Neuronal stem cell (in vitro differentiated cells): ENCODE measurements around the gene KAZN.

Experiments
- DNase-seq: peaks from one replicate; pipeline ENCODE4 v3.0.0-alpha.2; 2013; ENCODE audit warnings: low spot score
- H2AFZ ChIP-seq: one replicate; pipeline ENCODE4 v1.6.1; 2013; ENCODE audit warnings: mild to moderate bottlenecking, low read length, inconsistent platforms
- H2AK5ac ChIP-seq: 2 replicates; pipeline ENCODE4 v1.6.1; 2013; ENCODE audit warnings: low read depth, mild to moderate bottlenecking, inconsistent platforms, low read length, moderate library complexity, mixed read lengths
- H2BK120ac ChIP-seq: 2 replicates; pipeline ENCODE4 v1.6.1; 2013; ENCODE audit warnings: low read depth, mild to moderate bottlenecking, inconsistent platforms, low read length, moderate library complexity, mixed read lengths
- H2BK12ac ChIP-seq: one replicate; pipeline ENCODE4 v1.6.1; 2013; ENCODE audit warnings: low read length, inconsistent platforms
- H2BK15ac ChIP-seq: 2 replicates; pipeline ENCODE4 v1.6.1; 2013; ENCODE audit warnings: mild to moderate bottlenecking, low read length, inconsistent platforms, mixed read lengths
- H2BK5ac ChIP-seq: one replicate; pipeline ENCODE4 v1.6.1; 2013; ENCODE audit warnings: inconsistent platforms, mild to moderate bottlenecking, low read length, moderate library complexity
- H3K14ac ChIP-seq: one replicate; pipeline ENCODE4 v1.6.1; 2013; ENCODE audit warnings: low read length, inconsistent platforms
- H3K18ac ChIP-seq: 2 replicates; pipeline ENCODE4 v1.6.1; 2013; ENCODE audit warnings: low read length, inconsistent platforms
- H3K23ac ChIP-seq: 2 replicates; pipeline ENCODE4 v1.6.1; 2013; ENCODE audit warnings: low read depth, mild to moderate bottlenecking, mixed read lengths, low read length, inconsistent platforms; ENCODE audit not compliant: poor library complexity
- H3K27ac ChIP-seq: replicated peaks from 3 replicates; pipeline ENCODE4 v1.5.1; 2013; ENCODE audit warnings: low read length, inconsistent platforms
- H3K27me3 ChIP-seq, 3 experiments: 2 replicates each; pipeline ENCODE4 v1.6.1; 2013; ENCODE audit warnings: low read length in 3 of 3, mild to moderate bottlenecking in 2 of 3, inconsistent platforms in 1 of 3, low read depth in 1 of 3, mixed read lengths in 1 of 3, moderate library complexity in 1 of 3; ENCODE audit not compliant: control insufficient read depth in 3 of 3, insufficient read depth in 3 of 3
- H3K36me3 ChIP-seq, 2 donors: replicated peaks in 1 of 2; 2 replicates each; pipeline ENCODE4 v1.6.1; 2013; ENCODE audit warnings: low read length in 2 of 2; ENCODE audit not compliant: control insufficient read depth in 2 of 2, insufficient read depth in 2 of 2
- H3K4ac ChIP-seq: 2 replicates; pipeline ENCODE4 v1.6.1; 2013; ENCODE audit warnings: inconsistent platforms, mild to moderate bottlenecking, low read length, moderate library complexity
- H3K4me1 ChIP-seq, 2 donors: 1 replicate in 1 of 2; 2 replicates in 1 of 2; pipeline ENCODE4 v1.6.1; 2013; ENCODE audit warnings: low read length in 2 of 2, low read depth in 1 of 2; ENCODE audit not compliant: control insufficient read depth in 2 of 2, insufficient read depth in 1 of 2
- H3K4me2 ChIP-seq: one replicate; pipeline ENCODE4 v1.6.1; 2013; ENCODE audit warnings: mild to moderate bottlenecking, low read length, inconsistent platforms; ENCODE audit not compliant: insufficient read depth, poor library complexity, severe bottlenecking
- H3K4me3 ChIP-seq, 2 donors: 2 replicates each; pipeline ENCODE4 v1.5.1; 2013; ENCODE audit warnings: low read length in 2 of 2, mild to moderate bottlenecking in 2 of 2, inconsistent platforms in 1 of 2, moderate library complexity in 1 of 2
- H3K79me1 ChIP-seq: one replicate; pipeline ENCODE4 v1.6.1; 2013; ENCODE audit warnings: low read depth, mild to moderate bottlenecking, inconsistent platforms, low read length, moderate library complexity
- H3K9ac ChIP-seq: one replicate; pipeline ENCODE4 v1.6.1; 2013; ENCODE audit warnings: mild to moderate bottlenecking, low read depth, low read length, inconsistent platforms; ENCODE audit not compliant: poor library complexity
- H3K9me3 ChIP-seq, 2 donors: replicated peaks in 1 of 2; 2 replicates each; pipeline versions ENCODE3 to v1.6.1; 2013; ENCODE audit warnings: low read length in 2 of 2, mild to moderate bottlenecking in 2 of 2, inconsistent platforms in 1 of 2, low read depth in 1 of 2, mixed read lengths in 1 of 2, moderate library complexity in 1 of 2; ENCODE audit not compliant: control insufficient read depth in 2 of 2, insufficient read depth in 1 of 2
- H4K8ac ChIP-seq: one replicate; pipeline ENCODE4 v1.6.1; 2013; ENCODE audit warnings: low read depth, mild to moderate bottlenecking, inconsistent platforms, low read length, moderate library complexity
- H4K91ac ChIP-seq: one replicate; pipeline ENCODE4 v1.6.1; 2013; ENCODE audit warnings: low read length, low read depth, mild to moderate bottlenecking, inconsistent platforms; ENCODE audit not compliant: poor library complexity
- WGBS, 2 donors: extraction: QIAGEN DNeasy Blood & Tissue Kit; methylation state at CpG; one replicate each; pipeline ENCODE4 v1.1.7; 2013; ENCODE audit warnings: missing lambda C conversion rate in 2 of 2, mixed read lengths in 1 of 2; ENCODE audit not compliant: insufficient read length in 2 of 2, insufficient replicate concordance in 1 of 2; ENCODE audit errors: extremely low coverage in 2 of 2; 5-methylcytosine and 5-hydroxymethylcytosine counted together

The KAZN gene

DNA sequence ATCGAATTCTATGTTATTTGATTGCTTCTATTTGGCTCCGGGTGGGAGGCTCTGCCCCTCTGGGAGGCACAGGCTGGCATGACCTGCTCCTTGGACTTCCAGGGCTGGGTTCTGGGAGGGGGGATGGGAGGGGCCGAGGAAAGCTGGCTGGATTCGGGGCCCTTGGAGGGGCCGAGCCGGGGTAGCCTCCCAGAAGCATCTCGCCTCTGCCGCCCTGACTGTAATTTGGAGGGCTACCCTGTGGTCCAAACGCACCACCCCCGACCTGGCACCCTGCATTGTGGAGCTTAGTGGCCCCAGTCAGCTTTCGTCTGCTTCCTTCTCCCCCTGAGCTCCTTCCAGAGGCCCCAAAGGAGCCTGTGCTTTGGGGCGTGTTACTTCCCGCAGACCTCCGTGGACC lies 469.7 kb downstream of the KAZN start:
- H3K4me1 ChIP-seq = no peaks in the 10 kb centered on the region
- no peak overlapping the region for H3K9ac ChIP-seq
- H2BK15ac ChIP-seq = no peak overlapping the region
- no peaks in the 10 kb centered on the region for H3K27me3 ChIP-seq
- H2BK120ac ChIP-seq = no peak overlapping the region
- no peak overlapping the region for H4K8ac ChIP-seq
- no peak overlapping the region for H2BK5ac ChIP-seq
- peaks cover 0 to 2% of the 10 kb centered on the region in 2 donors for H3K9me3 ChIP-seq
- H3K36me3 ChIP-seq = peaks cover 3 to 80% of the 10 kb centered on the region in 2 donors
- H3K4ac ChIP-seq = no peak overlapping the region
- H4K91ac ChIP-seq = peak overlapping the region; percentile 15
- H2AFZ ChIP-seq = no peak overlapping the region
- no peak overlapping the region for H2BK12ac ChIP-seq
- no peak overlapping the region for H3K14ac ChIP-seq
- H3K23ac ChIP-seq = no peak overlapping the region
- H3K27ac ChIP-seq = no peak overlapping the region
- DNase-seq = no peak
- no peak overlapping the region for H3K4me3 ChIP-seq
- H3K18ac ChIP-seq = no peak overlapping the region
- WGBS, 2 donors = no CpG with 5 or more reads among the region's 14 CpGs
- H3K79me1 ChIP-seq = no peaks in the 10 kb centered on the region
- no peak overlapping the region for H3K4me2 ChIP-seq
- no peak overlapping the region for H2AK5ac ChIP-seq

- H3K27me3 ChIP-seq = no peaks in the 10 kb centered on the region
Measured at GRCh38 chr1:15068997-15069396, 470.5 kb downstream of the KAZN start.

DNA sequence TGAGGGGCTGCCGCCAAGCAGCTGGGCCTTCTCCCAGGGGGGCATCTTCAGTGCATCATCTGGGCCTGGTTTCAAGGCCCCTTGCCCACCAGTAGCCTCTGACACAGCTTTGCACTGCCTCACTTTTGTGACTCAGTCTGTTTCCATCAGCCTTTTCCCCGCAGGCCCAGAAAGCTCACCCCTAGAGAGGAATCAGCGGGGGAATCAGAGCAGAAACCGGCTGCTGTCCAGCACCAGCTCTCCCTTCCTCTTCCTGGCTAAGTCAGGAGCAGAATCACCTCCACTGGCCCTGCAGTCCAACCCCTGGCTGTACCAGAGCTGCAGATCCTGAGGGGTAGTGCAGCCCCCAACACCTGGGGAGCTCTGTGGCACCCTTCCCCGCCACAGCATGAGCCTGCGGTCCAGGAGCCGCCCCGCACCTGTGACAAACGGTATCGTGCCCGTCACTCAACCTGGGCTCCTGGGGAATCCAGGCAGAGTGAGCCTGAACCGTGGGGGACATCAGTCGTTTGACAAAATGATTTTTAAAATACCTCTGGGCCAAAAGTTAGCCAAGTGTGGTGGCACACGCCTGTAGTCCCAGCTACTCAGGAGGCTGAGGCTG lies 471.8 kb downstream of the KAZN start:
- H3K23ac ChIP-seq = peak overlapping the region; percentile 66
- no peak overlapping the region for H2BK15ac ChIP-seq
- peaks cover 1 to 59% of the 10 kb centered on the region in 2 donors for H3K36me3 ChIP-seq
- peak overlapping the region; percentile 52 for H2BK12ac ChIP-seq
- H3K79me1 ChIP-seq = no peaks in the 10 kb centered on the region
- no peak overlapping the region for H2BK120ac ChIP-seq
- H3K18ac ChIP-seq = peak overlapping the region; percentile 27
- DNase-seq = no peak
- peaks cover 0 to 2% of the 10 kb centered on the region in 2 donors for H3K9me3 ChIP-seq
- no peak overlapping the region for H3K4me3 ChIP-seq
- no peak overlapping the region for H4K91ac ChIP-seq
- no peak overlapping the region for H3K4ac ChIP-seq
- no peak overlapping the region for H3K9ac ChIP-seq
- no peak overlapping the region for H2BK5ac ChIP-seq
- H2AK5ac ChIP-seq = no peak overlapping the region
- H3K14ac ChIP-seq = no peak overlapping the region
- WGBS, 2 donors = no CpG with 5 or more reads among the region's 14 CpGs
- H3K27ac ChIP-seq = no peak overlapping the region
- H2AFZ ChIP-seq = no peak overlapping the region
- H3K27me3 ChIP-seq = no peaks in the 10 kb centered on the region
- H3K4me2 ChIP-seq = no peak overlapping the region
- H3K4me1 ChIP-seq = no peaks in the 10 kb centered on the region
- H4K8ac ChIP-seq = no peak overlapping the region

More at GRCh38 chr1:15068997-15069396, 470.5 kb downstream of the KAZN start:
- H2BK15ac ChIP-seq = no peak overlapping the region
- no peak overlapping the region for H4K8ac ChIP-seq
- no CpG with 5 or more reads among the region's 4 CpGs for WGBS, 2 donors
- no peak overlapping the region for H3K4me3 ChIP-seq
- no peak overlapping the region for H3K4me2 ChIP-seq
- H3K4me1 ChIP-seq = no peaks in the 10 kb centered on the region
- no peak overlapping the region for H3K18ac ChIP-seq
- H3K27ac ChIP-seq = no peak overlapping the region
- no peak overlapping the region for H2BK12ac ChIP-seq
- no peak overlapping the region for H3K9ac ChIP-seq
- no peak overlapping the region for H4K91ac ChIP-seq
- H3K9me3 ChIP-seq = peaks cover 0 to 2% of the 10 kb centered on the region in 2 donors
- H3K79me1 ChIP-seq = no peaks in the 10 kb centered on the region
- no peak overlapping the region for H3K14ac ChIP-seq
- no peak overlapping the region for H2AFZ ChIP-seq
- no peak for DNase-seq
- no peak overlapping the region for H3K4ac ChIP-seq
- H2BK5ac ChIP-seq = no peak overlapping the region
- H2AK5ac ChIP-seq = no peak overlapping the region
- no peak overlapping the region for H3K23ac ChIP-seq
- peaks cover 3 to 71% of the 10 kb centered on the region in 2 donors for H3K36me3 ChIP-seq
- H2BK120ac ChIP-seq = no peak overlapping the region

- H3K4me3 ChIP-seq = no peak overlapping the region
- no peak overlapping the region for H3K18ac ChIP-seq
- DNase-seq = no peak
- H3K36me3 ChIP-seq = peaks cover 0 to 42% of the 10 kb centered on the region in 2 donors
- no peak overlapping the region for H2BK5ac ChIP-seq
- H3K4ac ChIP-seq = no peak overlapping the region
- H2AK5ac ChIP-seq = no peak overlapping the region
- no peak overlapping the region for H2AFZ ChIP-seq
- H3K4me2 ChIP-seq = no peak overlapping the region
- H4K8ac ChIP-seq = no peak overlapping the region
- no peaks in the 10 kb centered on the region for H3K79me1 ChIP-seq
- no peak overlapping the region for H2BK120ac ChIP-seq
- no peak overlapping the region for H2BK12ac ChIP-seq
- H3K9ac ChIP-seq = no peak overlapping the region
- H2BK15ac ChIP-seq = no peak overlapping the region
- H3K4me1 ChIP-seq = no peaks in the 10 kb centered on the region
- peaks cover 0 to 2% of the 10 kb centered on the region in 2 donors for H3K9me3 ChIP-seq
- H4K91ac ChIP-seq = no peak overlapping the region
- no peaks in the 10 kb centered on the region for H3K27me3 ChIP-seq
- H3K27ac ChIP-seq = no peak overlapping the region
- no CpG with 5 or more reads among the region's 6 CpGs for WGBS, 2 donors
- no peak overlapping the region for H3K14ac ChIP-seq
- no peak overlapping the region for H3K23ac ChIP-seq
Measured at GRCh38 chr1:15071936-15072335, 473.5 kb downstream of the KAZN start.
